Measurements from ENCODE around the gene TSPAN3.

TSPAN3 gene

GRCh38 chr15:77070495-77071304 lies at the start of gene TSPAN3:
TSPAN3 (minus strand) TSS chr15:77071109; CDS start chr15:77070954, 155 bp downstream.
- no peaks in the 10 kb centered on the region for H3K4me1 ChIP-seq (ENCODE audit: insufficient read depth, insufficient read length)
- peaks cover 2% of the 10 kb centered on the region for H3K27me3 ChIP-seq (ENCODE audit: insufficient read depth, insufficient read length)
- peak within 1 kb of the TSS; percentile 94 for H3K9ac ChIP-seq (ENCODE audit: insufficient read length, low read depth)
- TF ChIP-seq ZNF274 (IDR thresholded peaks at IDR 0.05; ENCODE audit: low read depth, low read length) (no peak), YY1 (IDR thresholded peaks at IDR 0.05; ENCODE audit: insufficient read depth, insufficient read length) (peak; percentile 16)
- peak; percentile 91 for DNase-seq (ENCODE audit: low read depth, low spot score)
- peaks cover 19% of the 10 kb centered on the region for H3K36me3 ChIP-seq (ENCODE audit: insufficient read depth, insufficient read length, low read length)
- H3K4me3 ChIP-seq (ENCODE audit: insufficient read length, low read depth) = peak within 1 kb of the TSS; percentile 80
- no peaks in the 10 kb centered on the region for H3K9me3 ChIP-seq (ENCODE audit: insufficient read depth, low read length)

- Histone ChIP-seq H3K4me3 (ENCODE audit: insufficient read length, low read depth) (no peak overlapping the region), H3K9me3 (ENCODE audit: insufficient read depth, low read length) (no peaks in the 10 kb centered on the region), H3K36me3 (ENCODE audit: insufficient read depth, insufficient read length, low read length) (no peaks in the 10 kb centered on the region), H3K9ac (ENCODE audit: insufficient read length, low read depth) (no peak overlapping the region), H3K27me3 (ENCODE audit: insufficient read depth, insufficient read length) (no peaks in the 10 kb centered on the region), H3K4me1 (ENCODE audit: insufficient read depth, insufficient read length) (no peaks in the 10 kb centered on the region)
- no peak for DNase-seq (ENCODE audit: low read depth, low spot score)
- TF ChIP-seq ZNF274 (IDR thresholded peaks at IDR 0.05; ENCODE audit: low read depth, low read length) = no peak
- no peak for TF ChIP-seq YY1 (IDR thresholded peaks at IDR 0.05; ENCODE audit: insufficient read depth, insufficient read length)
- no peak for TF ChIP-seq SUZ12 (IDR thresholded peaks at IDR 0.05; ENCODE audit: extremely low read depth, insufficient read depth, insufficient read length)
Measured at GRCh38 chr15:77120576-77120975, 49.7 kb upstream of the TSPAN3 start.

GRCh38 chr15:77119446-77119845 lies 48.5 kb upstream of the TSPAN3 start:
- Histone ChIP-seq H3K27me3 (ENCODE audit: insufficient read depth, insufficient read length) (no peaks in the 10 kb centered on the region), H3K4me3 (ENCODE audit: insufficient read length, low read depth) (no peak overlapping the region), H3K4me1 (ENCODE audit: insufficient read depth, insufficient read length) (no peaks in the 10 kb centered on the region), H3K9ac (ENCODE audit: insufficient read length, low read depth) (no peak overlapping the region), H3K36me3 (ENCODE audit: insufficient read depth, insufficient read length, low read length) (peaks cover 4% of the 10 kb centered on the region), H3K9me3 (ENCODE audit: insufficient read depth, low read length) (no peaks in the 10 kb centered on the region)
- TF ChIP-seq YY1 (IDR thresholded peaks at IDR 0.05; ENCODE audit: insufficient read depth, insufficient read length) (no peak), ZNF274 (IDR thresholded peaks at IDR 0.05; ENCODE audit: low read depth, low read length) (no peak), SUZ12 (IDR thresholded peaks at IDR 0.05; ENCODE audit: extremely low read depth, insufficient read depth, insufficient read length) (no peak)
- no peak for DNase-seq (ENCODE audit: low read depth, low spot score)

- H3K4me3 ChIP-seq (ENCODE audit: insufficient read length, low read depth) = no peak overlapping the region
- no peaks in the 10 kb centered on the region for H3K4me1 ChIP-seq (ENCODE audit: insufficient read depth, insufficient read length)
- H3K36me3 ChIP-seq (ENCODE audit: insufficient read depth, insufficient read length, low read length) = peaks cover 10% of the 10 kb centered on the region
- no peaks in the 10 kb centered on the region for H3K27me3 ChIP-seq (ENCODE audit: insufficient read depth, insufficient read length)
- DNase-seq (ENCODE audit: low read depth, low spot score) = no peak
- TF ChIP-seq ZNF274 (IDR thresholded peaks at IDR 0.05; ENCODE audit: low read depth, low read length) (no peak), SUZ12 (IDR thresholded peaks at IDR 0.05; ENCODE audit: extremely low read depth, insufficient read depth, insufficient read length) (no peak), YY1 (IDR thresholded peaks at IDR 0.05; ENCODE audit: insufficient read depth, insufficient read length) (no peak)
- no peaks in the 10 kb centered on the region for H3K9me3 ChIP-seq (ENCODE audit: insufficient read depth, low read length)
- H3K9ac ChIP-seq (ENCODE audit: insufficient read length, low read depth) = no peak overlapping the region
Measured at GRCh38 chr15:77118882-77119321, 48.0 kb upstream of the TSPAN3 start.

GRCh38 chr15:77115179-77115578 lies 44.3 kb upstream of the TSPAN3 start:
- no peaks in the 10 kb centered on the region for H3K9me3 ChIP-seq (ENCODE audit: insufficient read depth, low read length)
- H3K36me3 ChIP-seq (ENCODE audit: insufficient read depth, insufficient read length, low read length) = peaks cover 20% of the 10 kb centered on the region
- no peaks in the 10 kb centered on the region for H3K4me1 ChIP-seq (ENCODE audit: insufficient read depth, insufficient read length)
- DNase-seq (ENCODE audit: low read depth, low spot score) = no peak
- H3K27me3 ChIP-seq (ENCODE audit: insufficient read depth, insufficient read length) = no peaks in the 10 kb centered on the region
- H3K9ac ChIP-seq (ENCODE audit: insufficient read length, low read depth) = no peak overlapping the region
- TF ChIP-seq YY1 (IDR thresholded peaks at IDR 0.05; ENCODE audit: insufficient read depth, insufficient read length) (no peak), SUZ12 (IDR thresholded peaks at IDR 0.05; ENCODE audit: extremely low read depth, insufficient read depth, insufficient read length) (no peak), ZNF274 (IDR thresholded peaks at IDR 0.05; ENCODE audit: low read depth, low read length) (no peak)
- H3K4me3 ChIP-seq (ENCODE audit: insufficient read length, low read depth) = no peak overlapping the region

- TF ChIP-seq ZNF274 (IDR thresholded peaks at IDR 0.05; ENCODE audit: low read depth, low read length) (no peak), SUZ12 (IDR thresholded peaks at IDR 0.05; ENCODE audit: extremely low read depth, insufficient read depth, insufficient read length) (no peak)
- H3K27me3 ChIP-seq (ENCODE audit: insufficient read depth, insufficient read length) = no peaks in the 10 kb centered on the region
- H3K4me3 ChIP-seq (ENCODE audit: insufficient read length, low read depth) = no peak overlapping the region
Measured at GRCh38 chr15:77112838-77113504, 42.1 kb upstream of the TSPAN3 start.

GRCh38 chr15:77111789-77112188 lies 40.9 kb upstream of the TSPAN3 start:
- H3K4me1 ChIP-seq (ENCODE audit: insufficient read depth, insufficient read length) = peaks cover 7% of the 10 kb centered on the region
- no peak for TF ChIP-seq ZNF274 (IDR thresholded peaks at IDR 0.05; ENCODE audit: low read depth, low read length)
- no peak for TF ChIP-seq SUZ12 (IDR thresholded peaks at IDR 0.05; ENCODE audit: extremely low read depth, insufficient read depth, insufficient read length)
- TF ChIP-seq YY1 (IDR thresholded peaks at IDR 0.05; ENCODE audit: insufficient read depth, insufficient read length) = no peak
- H3K9me3 ChIP-seq (ENCODE audit: insufficient read depth, low read length) = no peaks in the 10 kb centered on the region
- no peak overlapping the region for H3K4me3 ChIP-seq (ENCODE audit: insufficient read length, low read depth)
- H3K9ac ChIP-seq (ENCODE audit: insufficient read length, low read depth) = no peak overlapping the region
- no peaks in the 10 kb centered on the region for H3K27me3 ChIP-seq (ENCODE audit: insufficient read depth, insufficient read length)
- DNase-seq (ENCODE audit: low read depth, low spot score) = no peak
- H3K36me3 ChIP-seq (ENCODE audit: insufficient read depth, insufficient read length, low read length) = peaks cover 22% of the 10 kb centered on the region

More at GRCh38 chr15:77112838-77113504, 42.1 kb upstream of the TSPAN3 start:
- H3K9me3 ChIP-seq (ENCODE audit: insufficient read depth, low read length) = no peaks in the 10 kb centered on the region
- H3K36me3 ChIP-seq (ENCODE audit: insufficient read depth, insufficient read length, low read length) = peaks cover 22% of the 10 kb centered on the region
- H3K9ac ChIP-seq (ENCODE audit: insufficient read length, low read depth) = no peak overlapping the region
- H3K4me1 ChIP-seq (ENCODE audit: insufficient read depth, insufficient read length) = peaks cover 1% of the 10 kb centered on the region
- DNase-seq (ENCODE audit: low read depth, low spot score) = no peak

Data from NT2/D1 (cell line).